ENCODE data around the gene PLCL1. TPM values are rescaled to one million over a fixed set of nuclear protein-coding genes. Genes with fewer than 3 reads are reported as not detected.

PLCL1 gene
- total and polyA plus RNA-seq, 8 donors, result 0.93 to 28.7 (median 3.1) TPM

GRCh38 chr2:197798187-197798586 lies 6.2 kb upstream of the PLCL1 start:
- Histone ChIP-seq H3K27ac (no peak overlapping the region), H3K9me3 (no peaks in the 10 kb centered on the region), H3K27me3 (no peaks in the 10 kb centered on the region), H3K36me3 (no peaks in the 10 kb centered on the region), H3K4me1 (peaks cover 0 to 5% (median 2%) of the 10 kb centered on the region in 4 donors), H3K4me3 (no peak overlapping the region)
- intact Hi-C loops (cut with DNase I; ENCODE audit: low total_unique reads), result no loop called here
- peak in 1 of 2 donors; percentile 12 for DNase-seq
- no peak for TF ChIP-seq POLR2AphosphoS5 (IDR thresholded peaks at IDR 0.05)
- no peak for TF ChIP-seq POLR2A (IDR thresholded peaks at IDR 0.05)
- no peak for TF ChIP-seq EP300 (IDR thresholded peaks at IDR 0.05)
- TF ChIP-seq CTCF (IDR thresholded peaks at IDR 0.05), result no peak
- 70 to 79% (median 71%) methylated on average over 4 of the region's 4 CpGs for WGBS, 5 donors

- Histone ChIP-seq H3K4me1 (peaks cover 5 to 14% (median 10%) of the 10 kb centered on the region in 4 donors), H3K4me3 (no peak overlapping the region), H3K36me3 (no peaks in the 10 kb centered on the region), H3K27me3 (no peaks in the 10 kb centered on the region), H3K27ac (no peak overlapping the region), H3K9me3 (no peaks in the 10 kb centered on the region)
- DNase-seq, result peak in 1 of 2 donors; percentile 30
- intact Hi-C loops (cut with DNase I; ENCODE audit: low total_unique reads), result no loop called here
- WGBS, 5 donors, result 59 to 75% (median 66%) methylated on average over 3 of the region's 3 CpGs
- TF ChIP-seq EP300 (IDR thresholded peaks at IDR 0.05) (no peak), POLR2AphosphoS5 (IDR thresholded peaks at IDR 0.05) (no peak), POLR2A (IDR thresholded peaks at IDR 0.05) (no peak), CTCF (IDR thresholded peaks at IDR 0.05) (no peak)
Observed at GRCh38 chr2:197799068-197799467, 5.3 kb upstream of the PLCL1 start.

GRCh38 chr2:197800091-197800490 lies 4.3 kb upstream of the PLCL1 start:
- intact Hi-C loops (cut with DNase I; ENCODE audit: low total_unique reads), result loop anchor here (5.0 to 10.0 kb wide), 2 partner anchors 327 to 495 kb away; no protein-coding TSS in a partner anchor
- WGBS, 5 donors, result 78 to 95% (median 90%) methylated on average over 2 of the region's 2 CpGs
- Histone ChIP-seq H3K36me3 (no peaks in the 10 kb centered on the region), H3K9me3 (no peaks in the 10 kb centered on the region), H3K27me3 (peaks cover 0 to 5% (median 4%) of the 10 kb centered on the region in 3 donors), H3K27ac (no peak overlapping the region), H3K4me3 (no peak overlapping the region), H3K4me1 (peaks cover 8 to 21% (median 16%) of the 10 kb centered on the region in 4 donors)
- DNase-seq, result no peak
- TF ChIP-seq POLR2A (IDR thresholded peaks at IDR 0.05) (no peak), EP300 (IDR thresholded peaks at IDR 0.05) (no peak), CTCF (IDR thresholded peaks at IDR 0.05) (no peak), POLR2AphosphoS5 (IDR thresholded peaks at IDR 0.05) (no peak)

GRCh38 chr2:197801033-197801432 lies 3.4 kb upstream of the PLCL1 start:
- Histone ChIP-seq H3K4me3 (no peak overlapping the region), H3K9me3 (no peaks in the 10 kb centered on the region), H3K27ac (no peak overlapping the region), H3K27me3 (peaks cover 0 to 8% (median 4%) of the 10 kb centered on the region in 3 donors), H3K4me1 (peaks cover 8 to 30% (median 25%) of the 10 kb centered on the region in 4 donors), H3K36me3 (no peaks in the 10 kb centered on the region)
- intact Hi-C loops (cut with DNase I; ENCODE audit: low total_unique reads), result loop anchor here (5.0 to 10.0 kb wide), 2 partner anchors 326 to 494 kb away; no protein-coding TSS in a partner anchor
- DNase-seq, result no peak
- no peak for TF ChIP-seq EP300 (IDR thresholded peaks at IDR 0.05)
- TF ChIP-seq POLR2AphosphoS5 (IDR thresholded peaks at IDR 0.05), result no peak
- no peak for TF ChIP-seq CTCF (IDR thresholded peaks at IDR 0.05)
- TF ChIP-seq POLR2A (IDR thresholded peaks at IDR 0.05), result no peak
